A673 (cell line): ENCODE results near the gene SURF6.

ENCODE experiments used
- CTCF ChIP-seq: fragments of 300-800, 200-600 bp; sonication (generic); conservative IDR thresholded peaks from 2 replicates; pipeline ENCODE4 v1.5.1; 2017; ENCODE audit warnings: low read depth, mild to moderate bottlenecking, antibody characterized with exemption, low read length, moderate library complexity, mixed read lengths
- EZH2 ChIP-seq: fragments of 200-600 bp; sonication (generic); IDR thresholded peaks from 2 replicates; pipeline ENCODE4 v1.6.1; 2017; ENCODE audit warnings: borderline replicate concordance, low read depth, mild to moderate bottlenecking, mixed read lengths, antibody characterized with exemption, low read length; ENCODE audit not compliant: poor library complexity, severe bottlenecking

GRCh38 chr9:133322701-133323100 lies 13.3 kb downstream of the SURF6 start:
- TF ChIP-seq CTCF: no peak
- TF ChIP-seq EZH2: no peak
